Esophagus squamous epithelium (tissue), 5 donors: ENCODE measurements around the gene BICRAL. TPM values are rescaled to one million over a fixed set of nuclear protein-coding genes. Genes with fewer than 3 reads are reported as not detected.
"Not testable (repeated sequence)": the region's sequence is repeated elsewhere in the genome, so short reads cannot be mapped to it uniquely, and the experiment has no call there.

Experiments used
- DNase-seq: peaks from one replicate; lab custom pipeline; 2025; lab: John Stamatoyannopoulos, UW
- H3K27ac ChIP-seq, 4 donors: fragments of 200-600 bp; sonication (generic); one replicate each; pipeline ENCODE4 v1.5.1; 2016 to 2019; ENCODE audit warnings: mild to moderate bottlenecking in 1 of 4
- H3K27me3 ChIP-seq, 4 donors: fragments of 200-600 bp; sonication (generic); 1 replicate in 3 of 4; 2 replicates in 1 of 4; pipeline versions ENCODE4 v1.5.1 to v1.6.0; 2017 to 2021; ENCODE audit warnings: antibody characterized with exemption in 1 of 4
- H3K36me3 ChIP-seq, 3 donors: fragments of 200-600 bp; sonication (generic); one replicate each; pipeline ENCODE4 v1.5.1; 2016 to 2019
- H3K4me1 ChIP-seq, 3 donors: fragments of 200-600 bp; sonication (generic); one replicate each; pipeline ENCODE4 v1.5.1; 2017 to 2019
- H3K4me3 ChIP-seq, 4 donors: fragments of 200-600 bp; sonication (generic); 1 replicate in 3 of 4; 2 replicates in 1 of 4; pipeline ENCODE4 v1.5.1; 2016 to 2019; ENCODE audit warnings: mild to moderate bottlenecking in 2 of 4, moderate library complexity in 1 of 4
- H3K9me3 ChIP-seq, 3 donors: fragments of 200-600 bp; sonication (generic); one replicate each; pipeline ENCODE4 v1.5.1; 2016 to 2019
- CTCF ChIP-seq, 6 experiments: fragments of 450-650 bp in 4 of 6; fragments of 200-600 bp in 2 of 6; sonication (generic) in 2 of 6; IDR thresholded peaks; one replicate each; pipeline ENCODE4 v1.5.1; 2016 to 2019; ENCODE audit warnings: antibody characterized with exemption in 6 of 6, mild to moderate bottlenecking in 4 of 6, moderate library complexity in 4 of 6
- POLR2A ChIP-seq, 4 donors: fragments of 450-650 bp; IDR thresholded peaks; one replicate each; pipeline ENCODE4 v1.6.1; 2017; ENCODE audit warnings: antibody characterized with exemption in 4 of 4, mild to moderate bottlenecking in 4 of 4, moderate library complexity in 3 of 4
- WGBS, 2 donors: methylation state at CpG; one replicate each; pipeline ENCODE4 v1.1.5; 2018; 5-methylcytosine and 5-hydroxymethylcytosine counted together
- intact Hi-C: fragments of 100-400 bp; cut with DNase I; formaldehyde crosslinking; loops from one replicate; pipeline ENCODE4 v1.15.0; 2022
- total RNA-seq, 4 donors: library from RNA; depleted of rRNA; stranded (reverse); fragments of >200 nt; gene quantifications; one replicate each; pipeline ENCODE4 v1.1.0, GENCODE V29; 2016
- donor health status: DM: yes; HTN: yes; CAD: no.

The BICRAL gene
- total RNA-seq, 4 donors from 2014 or later: 5.8 to 13.9 (median 8.9) TPM

GRCh38 chr6:42813074-42813645 is 31.3 kb downstream of the BICRAL start:
- no peaks in the 10 kb centered on the region for H3K27me3 ChIP-seq
- intact Hi-C loops: no loop called here
- H3K36me3 ChIP-seq: peaks cover 0 to 21% (median 0%) of the 10 kb centered on the region in 3 donors
- peaks cover 0 to 10% (median 0%) of the 10 kb centered on the region in 3 donors for H3K4me1 ChIP-seq
- 68 to 73% methylated on average over 2 of the region's 2 CpGs for WGBS, 2 donors
- H3K4me3 ChIP-seq: no peak overlapping the region
- DNase-seq: no peak
- H3K9me3 ChIP-seq: no peaks in the 10 kb centered on the region
- TF ChIP-seq CTCF (IDR thresholded peaks at IDR 0.05) (no peak), POLR2A (IDR thresholded peaks at IDR 0.05) (no peak)
- H3K27ac ChIP-seq: no peak overlapping the region

- Histone ChIP-seq H3K27me3 (no peaks in the 10 kb centered on the region), H3K36me3 (peaks cover 0 to 17% (median 0%) of the 10 kb centered on the region in 3 donors), H3K4me1 (peaks cover 0 to 2% (median 0%) of the 10 kb centered on the region in 3 donors), H3K27ac (no peak overlapping the region), H3K9me3 (no peaks in the 10 kb centered on the region), H3K4me3 (no peak overlapping the region)
- TF ChIP-seq CTCF (IDR thresholded peaks at IDR 0.05): no peak
- TF ChIP-seq POLR2A (IDR thresholded peaks at IDR 0.05): no peak
- WGBS, 2 donors: 78 to 81% methylated on average over 5 of the region's 5 CpGs
- DNase-seq: no peak
- intact Hi-C loops: no loop called here
Measured at GRCh38 chr6:42813906-42814444, 32.1 kb downstream of the BICRAL start.

- intact Hi-C loops, H3K9me3 ChIP-seq, DNase-seq, H3K36me3 ChIP-seq, H3K27ac ChIP-seq, H3K4me3 ChIP-seq, H3K27me3 ChIP-seq: not testable (repeated sequence)
- H3K4me1 ChIP-seq: peaks cover 0 to 13% (median 0%) of the 10 kb centered on the region in 3 donors
- WGBS, 2 donors: 83 to 87% methylated on average over 3 to 4 of the region's 8 CpGs
Measured at GRCh38 chr6:42815726-42816125, 33.9 kb downstream of the BICRAL start.

GRCh38 chr6:42817907-42818306 is 36.1 kb downstream of the BICRAL start:
- no peaks in the 10 kb centered on the region for H3K9me3 ChIP-seq
- H3K36me3 ChIP-seq: peaks cover 0 to 10% (median 4%) of the 10 kb centered on the region in 3 donors
- no peak for TF ChIP-seq POLR2A (IDR thresholded peaks at IDR 0.05)
- TF ChIP-seq CTCF (IDR thresholded peaks at IDR 0.05): no peak
- intact Hi-C loops: no loop called here
- H3K27ac ChIP-seq: no peak overlapping the region
- peaks cover 0 to 29% (median 3%) of the 10 kb centered on the region in 3 donors for H3K4me1 ChIP-seq
- H3K27me3 ChIP-seq: no peaks in the 10 kb centered on the region
- H3K4me3 ChIP-seq: no peak overlapping the region
- no peak for DNase-seq

- H3K4me1 ChIP-seq: peaks cover 0 to 29% (median 3%) of the 10 kb centered on the region in 3 donors
- H3K36me3 ChIP-seq: peaks cover 0 to 15% (median 9%) of the 10 kb centered on the region in 3 donors
- WGBS, 2 donors: 86 to 90% methylated on average over 2 of the region's 2 CpGs
- DNase-seq: no peak
- intact Hi-C loops: no loop called here
- H3K27ac ChIP-seq: no peak overlapping the region
- H3K27me3 ChIP-seq: no peaks in the 10 kb centered on the region
- H3K9me3 ChIP-seq: no peaks in the 10 kb centered on the region
- H3K4me3 ChIP-seq: no peak overlapping the region
- TF ChIP-seq CTCF (IDR thresholded peaks at IDR 0.05) (no peak), POLR2A (IDR thresholded peaks at IDR 0.05) (no peak)
Measured at GRCh38 chr6:42818416-42818815, 36.6 kb downstream of the BICRAL start.
